ENCODE results near the gene BEST1.

- TF ChIP-seq CTCF (IDR thresholded peaks at IDR 0.05) (no peak), REST (IDR thresholded peaks at IDR 0.05; ENCODE audit: insufficient read depth in 1 of 2, low read depth in 2 of 2, low read length in 1 of 2) (no peak)
Measured at GRCh38 chr11:61907282-61907681, 42.9 kb upstream of the BEST1 start.
